Measurements from ENCODE around the gene ASNSD1.

ASNSD1 gene

DNA sequence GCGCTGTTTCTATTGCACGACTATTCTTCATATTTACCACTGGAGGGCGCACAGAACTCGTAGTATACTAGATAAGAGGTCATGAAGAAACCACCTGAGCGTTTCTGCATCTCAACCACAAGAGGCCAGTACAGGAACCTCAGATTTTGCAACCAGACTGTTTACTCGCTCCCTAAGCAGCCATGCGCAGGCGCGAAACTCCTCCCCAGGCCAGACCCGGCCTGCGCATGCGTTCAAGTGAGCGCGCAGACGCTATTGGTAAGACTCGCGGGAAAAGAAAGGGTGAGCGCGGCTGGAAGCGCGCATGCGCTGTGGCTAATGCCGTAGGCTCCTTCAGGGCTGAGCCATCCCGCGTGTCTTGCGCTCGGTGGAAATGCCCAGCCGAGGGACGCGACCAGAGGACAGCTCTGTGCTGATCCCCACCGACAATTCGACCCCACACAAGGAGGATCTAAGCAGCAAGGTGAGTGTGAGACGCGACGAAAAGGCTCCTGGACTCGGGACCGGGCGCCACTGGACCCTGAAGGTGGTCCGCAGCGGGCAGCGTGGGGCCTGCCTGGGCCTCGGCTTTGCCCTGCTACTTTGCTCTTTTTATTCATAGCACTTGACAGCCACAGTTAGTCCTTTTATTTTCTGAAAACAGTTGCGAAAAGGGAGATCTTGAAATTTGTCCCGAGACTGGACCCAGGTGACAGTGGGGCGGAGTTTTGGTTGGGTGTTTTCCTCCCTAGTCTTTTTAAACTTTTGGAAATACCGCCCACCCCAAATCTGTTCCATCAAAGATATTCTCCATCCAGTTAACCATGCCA lies at the start of gene ASNSD1:
ASNSD1 (plus strand) TSS at position 312 of the 809 bp plus-strand sequence. CDS start 4,674 bp downstream, outside the sequence.
- H3K9ac ChIP-seq: peak within 1 kb of the TSS; percentile 88 to 98 (median 94)

GRCh38 chr2:189613077-189613636 lies 48.1 kb upstream of the ASNSD1 start:
- Histone ChIP-seq H3K27ac (no peak overlapping the region), H3K4me1 (peaks cover 0 to 17% (median 0%) of the 10 kb centered on the region in 10 experiments; a peak in 4 of 20 replicates), H3K4me3 (no peak overlapping the region), H4K20me1 (no peaks in the 10 kb centered on the region), H3K4me2 (peak overlapping the region in 2 of 11 experiments; percentile 5 to 45; a peak in 3 of 22 replicates), H3K9me3 (replicated peaks in 1 of 11) (no peaks in the 10 kb centered on the region), H3K9ac (no peak overlapping the region), H3K36me3 (no peaks in the 10 kb centered on the region), H3K27me3 (no peaks in the 10 kb centered on the region)
- no peak for TF ChIP-seq Cebpa-rat (IDR thresholded peaks at IDR 0.05)

More for the DNA sequence above, at the start of gene ASNSD1:
- Histone ChIP-seq H3K4me1 (peaks cover 23 to 38% (median 30%) of the 10 kb centered on the region in 10 experiments), H3K9me3 (replicated peaks in 1 of 11) (no peaks in the 10 kb centered on the region), H4K20me1 (peaks cover 0 to 34% (median 11%) of the 10 kb centered on the region in 11 experiments; a peak in 9 of 22 replicates), H3K36me3 (peaks cover 8 to 33% (median 18%) of the 10 kb centered on the region in 11 experiments), H3K4me2 (peak within 1 kb of the TSS; percentile 82 to 96 (median 93)), H3K27me3 (no peaks in the 10 kb centered on the region), H3K4me3 (peak within 1 kb of the TSS; percentile 79 to 97 (median 86)), H3K27ac (peak within 1 kb of the TSS; percentile 79 to 95 (median 92))
- TF ChIP-seq Cebpa-rat (IDR thresholded peaks at IDR 0.05): peak in 10 of 11 experiments; percentile 21 to 97 (median 88); a peak in 18 of 22 replicates

DNA sequence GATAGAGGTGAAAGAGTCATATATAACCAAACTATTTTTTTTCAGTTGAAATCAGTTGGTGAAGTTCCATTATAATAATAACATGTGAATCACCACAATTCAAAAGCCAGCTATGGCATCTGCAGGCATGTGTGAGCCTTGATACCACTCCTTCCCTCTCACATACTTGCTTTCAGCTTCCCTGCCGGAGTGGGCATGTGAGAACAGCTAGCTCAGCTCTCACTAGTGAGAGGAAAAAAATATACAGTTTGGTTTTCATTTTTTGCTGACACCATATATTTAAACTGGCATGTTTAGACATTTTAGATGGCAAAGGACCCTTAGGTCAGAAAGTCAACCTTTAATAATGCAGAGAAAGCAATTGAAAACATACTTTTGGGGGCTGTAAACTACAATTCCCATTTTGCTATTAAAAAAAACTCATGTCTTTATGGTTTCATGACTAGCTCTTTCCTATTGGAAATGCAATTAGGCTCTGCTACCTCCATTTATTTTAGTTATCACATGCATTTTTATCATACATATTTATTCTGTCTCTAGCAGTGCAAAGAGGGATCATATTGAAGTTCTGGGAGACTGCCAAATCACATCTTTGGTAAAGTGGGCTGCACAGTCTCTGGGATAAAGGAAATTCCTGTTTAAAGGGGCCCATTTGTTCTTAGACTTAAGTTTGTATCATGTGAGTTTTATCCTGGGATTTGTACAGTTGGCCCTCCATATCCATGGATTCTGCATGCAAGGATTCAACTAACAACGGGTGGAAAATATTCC lies 47.4 kb upstream of the ASNSD1 start:
- H3K9me3 ChIP-seq (replicated peaks in 1 of 11): no peaks in the 10 kb centered on the region
- H3K4me3 ChIP-seq: no peak overlapping the region
- no peaks in the 10 kb centered on the region for H3K27me3 ChIP-seq
- no peak for TF ChIP-seq Cebpa-rat (IDR thresholded peaks at IDR 0.05)
- peaks cover 0 to 18% (median 0%) of the 10 kb centered on the region in 10 experiments; a peak in 4 of 20 replicates for H3K4me1 ChIP-seq
- no peak overlapping the region for H3K27ac ChIP-seq
- no peak overlapping the region for H3K9ac ChIP-seq
- no peaks in the 10 kb centered on the region for H3K36me3 ChIP-seq
- peak overlapping the region in 2 of 11 experiments; percentile 5 to 22; a peak in 2 of 22 replicates for H3K4me2 ChIP-seq
- no peaks in the 10 kb centered on the region for H4K20me1 ChIP-seq

DNA sequence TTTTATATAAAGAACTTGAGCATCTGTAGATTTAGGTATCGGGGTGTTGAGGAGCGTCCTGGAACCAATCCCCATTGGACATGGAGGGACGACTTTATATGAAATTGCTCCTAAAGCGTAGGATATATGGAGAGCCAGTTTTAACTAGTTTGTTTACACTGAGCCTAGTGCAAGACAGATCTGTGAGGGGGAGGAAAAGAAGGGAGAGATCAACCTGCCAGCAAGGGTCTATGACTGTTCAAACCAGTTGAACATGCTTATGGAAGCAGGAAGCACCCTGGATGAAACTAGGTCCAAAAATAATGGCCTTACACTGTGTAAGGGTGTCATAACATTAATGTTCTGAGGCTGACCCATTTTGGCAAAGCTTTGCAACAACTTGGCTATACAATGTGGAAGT lies 46.7 kb upstream of the ASNSD1 start:
- Histone ChIP-seq H3K9ac (no peak overlapping the region), H3K27me3 (no peaks in the 10 kb centered on the region), H4K20me1 (no peaks in the 10 kb centered on the region), H3K36me3 (no peaks in the 10 kb centered on the region), H3K4me3 (no peak overlapping the region), H3K4me1 (peaks cover 0 to 18% (median 0%) of the 10 kb centered on the region in 10 experiments; a peak in 4 of 20 replicates), H3K4me2 (no peak overlapping the region), H3K9me3 (replicated peaks in 1 of 11) (no peaks in the 10 kb centered on the region), H3K27ac (no peak overlapping the region)
- no peak for TF ChIP-seq Cebpa-rat (IDR thresholded peaks at IDR 0.05)

DNA sequence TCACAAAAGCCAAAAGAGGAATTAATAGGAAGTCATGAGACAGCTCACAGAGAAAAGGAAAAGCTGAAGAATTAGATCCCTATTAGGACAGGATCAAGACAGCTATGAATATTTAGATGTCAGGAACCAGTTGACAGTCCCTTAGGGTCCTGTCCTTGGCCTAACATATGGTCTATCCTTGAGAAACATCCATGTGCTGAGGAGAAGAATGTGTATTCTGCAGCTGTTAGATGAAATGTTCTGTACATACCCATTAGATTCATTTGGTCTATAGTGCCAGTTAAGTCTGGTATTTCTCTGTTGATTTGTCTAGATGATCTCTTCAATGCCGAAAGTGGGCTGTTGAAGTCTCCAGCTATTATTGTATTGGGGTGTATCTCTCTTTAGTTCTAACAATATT lies 43.1 kb upstream of the ASNSD1 start:
- TF ChIP-seq Cebpa-rat (IDR thresholded peaks at IDR 0.05): no peak
- no peaks in the 10 kb centered on the region for H3K27me3 ChIP-seq
- H3K9ac ChIP-seq: no peak overlapping the region
- H3K4me1 ChIP-seq: peaks cover 0 to 25% (median 0%) of the 10 kb centered on the region in 10 experiments; a peak in 4 of 20 replicates
- no peaks in the 10 kb centered on the region for H3K36me3 ChIP-seq
- H3K4me2 ChIP-seq: no peak overlapping the region; a peak in 1 of 22 replicates
- H3K27ac ChIP-seq: no peak overlapping the region
- H3K4me3 ChIP-seq: no peak overlapping the region
- no peaks in the 10 kb centered on the region for H3K9me3 ChIP-seq (replicated peaks in 1 of 11)
- H4K20me1 ChIP-seq: no peaks in the 10 kb centered on the region

DNA sequence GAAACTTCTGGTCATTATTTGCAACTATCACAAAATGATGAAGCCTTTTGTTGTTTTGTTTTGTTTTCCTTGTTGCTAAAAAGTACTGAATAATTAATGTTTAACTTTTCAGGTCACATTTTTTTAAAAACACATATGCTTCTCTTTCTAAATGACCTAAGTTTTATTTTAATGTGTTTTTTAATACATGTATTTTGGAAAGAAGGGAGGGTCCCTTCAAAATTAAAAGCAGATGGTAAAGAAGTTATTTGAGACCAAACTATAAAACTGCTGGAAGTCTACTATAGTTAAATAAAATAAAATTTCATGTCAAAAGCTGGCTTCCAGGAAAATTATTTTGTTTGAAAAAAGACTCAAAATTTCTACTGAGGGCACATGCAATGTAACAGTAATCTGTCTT lies 39.5 kb upstream of the ASNSD1 start:
- H3K27me3 ChIP-seq: no peaks in the 10 kb centered on the region

DNA sequence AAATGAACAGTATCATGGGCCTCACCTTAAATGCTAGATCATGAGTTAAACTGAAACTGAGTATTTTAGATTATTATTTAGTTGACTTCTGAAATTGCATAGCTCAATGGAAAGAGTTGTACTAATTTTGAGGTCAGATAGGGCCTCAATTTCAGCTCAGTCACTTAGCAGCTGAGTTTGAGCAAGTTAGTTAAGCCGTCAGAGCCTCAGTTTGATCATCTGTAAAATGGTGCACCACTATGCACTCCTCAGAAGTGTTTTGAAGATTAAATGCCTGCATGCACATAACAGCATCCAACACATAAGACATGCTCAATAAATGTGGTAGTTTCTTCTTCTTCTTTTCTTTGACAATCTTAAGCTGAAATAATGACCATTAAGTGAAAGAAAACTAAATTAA lies 38.2 kb upstream of the ASNSD1 start:
- no peak for TF ChIP-seq Cebpa-rat (IDR thresholded peaks at IDR 0.05)
- Histone ChIP-seq H3K4me2 (no peak overlapping the region), H3K4me1 (peaks cover 0 to 13% (median 0%) of the 10 kb centered on the region in 10 experiments; a peak in 3 of 20 replicates), H3K27ac (no peak overlapping the region), H3K4me3 (no peak overlapping the region), H4K20me1 (no peaks in the 10 kb centered on the region), H3K36me3 (no peaks in the 10 kb centered on the region), H3K27me3 (no peaks in the 10 kb centered on the region), H3K9me3 (replicated peaks in 1 of 11) (no peaks in the 10 kb centered on the region), H3K9ac (no peak overlapping the region)

More for the DNA sequence above, 39.5 kb upstream of the ASNSD1 start:
- H3K4me2 ChIP-seq: no peak overlapping the region
- no peaks in the 10 kb centered on the region for H4K20me1 ChIP-seq
- H3K4me3 ChIP-seq: no peak overlapping the region
- no peak overlapping the region for H3K27ac ChIP-seq
- H3K4me1 ChIP-seq: peaks cover 0 to 17% (median 0%) of the 10 kb centered on the region in 10 experiments; a peak in 3 of 20 replicates
- no peaks in the 10 kb centered on the region for H3K36me3 ChIP-seq
- TF ChIP-seq Cebpa-rat (IDR thresholded peaks at IDR 0.05): no peak
- H3K9me3 ChIP-seq (replicated peaks in 1 of 11): no peaks in the 10 kb centered on the region
- H3K9ac ChIP-seq: no peak overlapping the region

DNA sequence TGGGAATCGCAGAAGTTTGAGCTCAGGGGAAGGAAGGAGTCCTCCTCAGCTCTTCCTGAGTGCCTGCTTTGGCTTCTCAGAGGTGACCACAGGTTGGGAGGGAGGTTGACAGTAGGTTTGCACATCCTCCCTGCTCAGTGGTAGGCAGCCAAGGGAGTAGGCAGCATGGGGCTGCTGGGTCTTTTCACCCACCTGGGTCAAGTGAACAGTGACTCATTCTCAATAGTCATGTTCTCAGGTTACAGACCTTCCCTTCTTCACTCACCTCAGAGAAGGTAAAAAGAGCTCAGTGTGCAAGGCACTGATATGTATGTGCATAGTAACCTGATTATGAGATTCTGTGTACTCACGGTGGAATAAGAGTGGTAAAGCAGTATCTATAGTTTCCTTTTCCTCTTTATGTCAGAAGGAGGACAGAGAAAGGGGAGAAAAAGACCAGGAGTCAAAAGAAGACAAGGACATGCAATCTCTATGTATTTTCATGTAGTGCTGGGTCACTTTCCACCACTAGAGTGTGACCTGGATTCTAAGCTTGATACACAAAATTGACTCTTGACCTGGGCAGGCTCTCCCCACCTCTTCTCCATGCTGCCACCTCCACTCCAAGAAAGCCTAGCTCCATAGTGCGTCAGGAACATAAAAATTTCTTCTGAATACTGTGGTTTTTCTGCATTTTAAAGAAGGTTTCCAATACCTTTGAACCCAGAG lies 36.5 kb upstream of the ASNSD1 start:
- Histone ChIP-seq H3K27ac (no peak overlapping the region), H3K4me3 (no peak overlapping the region), H3K4me1 (peaks cover 0 to 18% (median 0%) of the 10 kb centered on the region in 10 experiments; a peak in 4 of 20 replicates)

More for the DNA sequence above, 36.5 kb upstream of the ASNSD1 start:
- Histone ChIP-seq H4K20me1 (no peaks in the 10 kb centered on the region), H3K4me2 (no peak overlapping the region), H3K9me3 (replicated peaks in 1 of 11) (no peaks in the 10 kb centered on the region), H3K27me3 (no peaks in the 10 kb centered on the region), H3K9ac (no peak overlapping the region), H3K36me3 (no peaks in the 10 kb centered on the region)
- no peak for TF ChIP-seq Cebpa-rat (IDR thresholded peaks at IDR 0.05)

Measured in BLaER1 treated with 17β-estradiol and CSF1 and Interleukin-3, amounts not matched to agents 10 nM and 100 nM (cell line).